Ovary (tissue), 10 donors: ENCODE measurements around the gene IDI2. TPM values are rescaled to one million over a fixed set of nuclear protein-coding genes. Genes with fewer than 3 reads are reported as not detected.

ENCODE experiments used
- DNase-seq, 5 donors: peaks; one replicate each; pipeline ENCODE4 v3.0.0-alpha.2; 2019 to 2020
- H3K27ac ChIP-seq, 2 donors: fragments of 200-600 bp; one replicate each; pipeline versions ENCODE4 v1.5.1 to v1.8.0; 2019 to 2022
- H3K27me3 ChIP-seq: fragments of 200-600 bp; one replicate; pipeline ENCODE4 v1.8.0; 2022
- H3K36me3 ChIP-seq: fragments of 200-600 bp; sonication (generic); one replicate; pipeline ENCODE4 v1.5.1; 2019
- H3K4me1 ChIP-seq: one replicate; pipeline ENCODE4 v1.8.1; 2013; ENCODE audit warnings: mild to moderate bottlenecking, moderate library complexity; ENCODE audit not compliant: insufficient read depth
- H3K4me3 ChIP-seq: fragments of 200-600 bp; sonication (generic); one replicate; pipeline ENCODE4 v1.5.1; 2017
- H3K9me3 ChIP-seq, 2 donors: fragments of 200-600 bp in 1 of 2; sonication (generic) in 1 of 2; one replicate each; pipeline versions ENCODE4 v1.5.1 to v1.8.1; 2013 to 2019; ENCODE audit warnings: mild to moderate bottlenecking in 1 of 2, moderate library complexity in 1 of 2
- CTCF ChIP-seq, 3 donors: fragments of 450-650 bp in 2 of 3; fragments of 200-600 bp in 1 of 3; IDR thresholded peaks; one replicate each; pipeline versions ENCODE4 v1.5.1 to v1.8.0; 2016 to 2022; ENCODE audit warnings: antibody characterized with exemption in 3 of 3, mild to moderate bottlenecking in 1 of 3
- EP300 ChIP-seq: sonication (generic); formaldehyde crosslinking; IDR thresholded peaks from one replicate; pipeline ENCODE4 v1.6.1; 2017; ENCODE audit warnings: antibody characterized with exemption
- POLR2A ChIP-seq: fragments of 450-650 bp; IDR thresholded peaks from one replicate; pipeline ENCODE4 v1.6.1; 2017; ENCODE audit warnings: antibody characterized with exemption, mild to moderate bottlenecking, moderate library complexity
- WGBS, 3 donors: extraction: QIAGEN DNeasy Blood & Tissue Kit in 1 of 3; methylation state at CpG; one replicate each; pipeline versions ENCODE4 v1.1.5 to v1.1.7; 2013 to 2017; 5-methylcytosine and 5-hydroxymethylcytosine counted together
- intact Hi-C, 4 donors: fragments of 100-400 bp; cut with DNase I; formaldehyde crosslinking; loops; one replicate each; pipeline versions ENCODE4 v1.11.0 to v1.15.1; 2022 to 2023
- long read RNA-seq, 3 donors: library from polyadenylated mRNA in 2 of 3; unstranded in 2 of 3; transcript quantifications; one replicate each; pipeline ENCODE4 v2.0.0 and lab custom pipeline, GENCODE V29; 2021 to 2026
- polyA plus RNA-seq, 2 donors: library from polyadenylated mRNA; stranded (reverse); fragments of 200-250 nt in 1 of 2; fragments of 350-450 nt in 1 of 2; fragmentation: Illumina TruSeq in 1 of 2; extraction: RNeasy Lipid Tissue Mini Kit (QIAGEN cat#74804) in 1 of 2; gene quantifications; one replicate each; pipeline ENCODE4 v1.2.3, GENCODE V29; 2013 to 2014
- total RNA-seq, 7 donors: library from RNA; depleted of rRNA in 2 of 7; stranded (reverse); fragments of >200 nt in 2 of 7; fragmentation: NEBNext Ultra II Directional in 3 of 7; extraction: Animal tissue kit (Norgen Biotek cat#: 25700) in 3 of 7; gene quantifications; one replicate each; pipeline versions ENCODE4 v1.1.0 to v1.2.4, GENCODE V29; 2016 to 2023
- donor health status: DM: no; HTN: no; CAD: no; lungs with moderate emphysema.
- donor health status: DM: no; HTN: no; CAD: no.
- donor health status: Bipolar disorder and iron deficiency.
- donor health status: DM: yes; HTN: yes; CAD: no.
- donor health status: DM: no; HTN: no; CAD: no.
- donor health status: DM: yes; HTN: yes; CAD: no.

The IDI2 gene
- total RNA-seq (not detected), polyA plus RNA-seq (not detected)
- long read RNA-seq, donor 1: 0 reads
- long read RNA-seq, donor 2: 0 reads
- long read RNA-seq, donor 3: 0 reads

- H3K36me3 ChIP-seq: no peaks in the 10 kb centered on the region
- no peaks in the 10 kb centered on the region for H3K27me3 ChIP-seq
- no peak within 1 kb of the TSS for H3K27ac ChIP-seq
- H3K4me1 ChIP-seq: no peaks in the 10 kb centered on the region
- no peak for DNase-seq
- WGBS, 3 donors: 86 to 97% (median 94%) methylated on average over 1 of the region's 1 CpG
- H3K4me3 ChIP-seq: no peak within 1 kb of the TSS
- intact Hi-C loops: no loop called here
- no peak for TF ChIP-seq EP300
- TF ChIP-seq CTCF (IDR thresholded peaks at IDR 0.05): no peak
- TF ChIP-seq POLR2A: no peak
- H3K9me3 ChIP-seq: no peaks in the 10 kb centered on the region
Observed at GRCh38 chr10:1025683-1026082, at the start of gene IDI2. Gene IDI2, minus strand, starts transcription at chr10:1025859. Its CDS starts 1,136 bp downstream, at chr10:1024723.

- no peaks in the 10 kb centered on the region for H3K36me3 ChIP-seq
Observed at GRCh38 chr10:1074748-1075308, 49.2 kb upstream of the IDI2 start.

GRCh38 chr10:1074052-1074747, 48.5 kb upstream of the IDI2 start:
- Histone ChIP-seq H3K36me3 (no peaks in the 10 kb centered on the region), H3K4me3 (no peak overlapping the region), H3K9me3 (no peaks in the 10 kb centered on the region), H3K27ac (no peak overlapping the region), H3K27me3 (no peaks in the 10 kb centered on the region), H3K4me1 (peaks cover 2% of the 10 kb centered on the region)
- DNase-seq: no peak
- intact Hi-C loops: no loop called here
- 88 to 92% (median 91%) methylated on average over 24 of the region's 24 CpGs for WGBS, 3 donors
- TF ChIP-seq CTCF (IDR thresholded peaks at IDR 0.05): no peak
- no peak for TF ChIP-seq POLR2A
- no peak for TF ChIP-seq EP300

More at GRCh38 chr10:1074748-1075308, 49.2 kb upstream of the IDI2 start:
- H3K9me3 ChIP-seq: no peaks in the 10 kb centered on the region
- no peaks in the 10 kb centered on the region for H3K27me3 ChIP-seq
- H3K27ac ChIP-seq: no peak overlapping the region
- no peak for TF ChIP-seq POLR2A
- no peak for TF ChIP-seq CTCF (IDR thresholded peaks at IDR 0.05)
- no peak for TF ChIP-seq EP300
- DNase-seq: no peak
- peaks cover 2% of the 10 kb centered on the region for H3K4me1 ChIP-seq
- no peak overlapping the region for H3K4me3 ChIP-seq
- 86 to 90% (median 90%) methylated on average over 18 of the region's 18 CpGs for WGBS, 3 donors
- intact Hi-C loops: no loop called here

- intact Hi-C loops: no loop called here
- TF ChIP-seq EP300: no peak
- TF ChIP-seq POLR2A: no peak
- TF ChIP-seq CTCF (IDR thresholded peaks at IDR 0.05): no peak
- Histone ChIP-seq H3K4me1 (peaks cover 2% of the 10 kb centered on the region), H3K36me3 (no peaks in the 10 kb centered on the region), H3K4me3 (no peak overlapping the region), H3K27ac (no peak overlapping the region), H3K9me3 (no peaks in the 10 kb centered on the region), H3K27me3 (no peaks in the 10 kb centered on the region)
- WGBS, 3 donors: 70 to 73% (median 73%) methylated on average over 7 of the region's 7 CpGs
- DNase-seq: no peak
Observed at GRCh38 chr10:1070919-1071318, 45.3 kb upstream of the IDI2 start.
